ENCODE measurements around the gene SLC22A1. TPM values are rescaled to one million over a fixed set of nuclear protein-coding genes. Genes with fewer than 3 reads are reported as not detected.

SLC22A1 gene
- polyA plus RNA-seq, 1 donor from 2014 or later = 0.71 TPM

GRCh38 chr6:160178271-160178670 lies 56.7 kb downstream of the SLC22A1 start:
- Histone ChIP-seq H3K27ac (ENCODE audit: low read length) (no peak overlapping the region), H2AFZ (ENCODE audit: low read depth, low read length) (no peak overlapping the region)

GRCh38 chr6:160180706-160181105 lies 59.1 kb downstream of the SLC22A1 start:
- H4K20me1 ChIP-seq (ENCODE audit: insufficient read depth) = no peaks in the 10 kb centered on the region
- TF ChIP-seq MXI1 (conservative IDR thresholded peaks at IDR 0.05; ENCODE audit: poor library complexity, severe bottlenecking) (no peak), SMC3 (conservative IDR thresholded peaks at IDR 0.05; ENCODE audit: poor library complexity) (no peak), TAF1 (IDR thresholded peaks at IDR 0.05; ENCODE audit: low read depth) (no peak), RAD21 (conservative IDR thresholded peaks at IDR 0.05) (no peak), EZH2 (IDR thresholded peaks at IDR 0.05; ENCODE audit: borderline replicate concordance, insufficient read depth, low read length, poor library complexity, severe bottlenecking) (no peak), EP300 (conservative IDR thresholded peaks at IDR 0.05; ENCODE audit: poor library complexity, severe bottlenecking) (no peak), REST (IDR thresholded peaks at IDR 0.05; ENCODE audit: borderline replicate concordance) (no peak)

More at GRCh38 chr6:160178271-160178670, 56.7 kb downstream of the SLC22A1 start:
- H3K9me2 ChIP-seq (ENCODE audit: insufficient read depth, low read length) = no peaks in the 10 kb centered on the region
- no peaks in the 10 kb centered on the region for H3K36me3 ChIP-seq (ENCODE audit: insufficient read depth, low read length)
- no peaks in the 10 kb centered on the region for H3F3A ChIP-seq (ENCODE audit: insufficient read depth, low read length, poor library complexity, severe bottlenecking)
- no peak overlapping the region for H3K4me2 ChIP-seq (ENCODE audit: low read length)
- no peaks in the 10 kb centered on the region for H3K27me3 ChIP-seq (ENCODE audit: insufficient read depth, low read depth, low read length)
- H3K79me2 ChIP-seq (replicated peaks; ENCODE audit: insufficient read depth, low read length) = no peaks in the 10 kb centered on the region
- H3K9ac ChIP-seq (ENCODE audit: low read length) = no peak overlapping the region
- no peak overlapping the region for H3K4me3 ChIP-seq (ENCODE audit: low read length)
- no peaks in the 10 kb centered on the region for H3K9me3 ChIP-seq (ENCODE audit: low read length)
- TF ChIP-seq EP300 (conservative IDR thresholded peaks at IDR 0.05; ENCODE audit: poor library complexity, severe bottlenecking) (no peak), RAD21 (conservative IDR thresholded peaks at IDR 0.05) (no peak), REST (IDR thresholded peaks at IDR 0.05; ENCODE audit: borderline replicate concordance) (no peak), POLR2AphosphoS5 (IDR thresholded peaks at IDR 0.05) (no peak), SMC3 (conservative IDR thresholded peaks at IDR 0.05; ENCODE audit: poor library complexity) (no peak), CTCF (IDR thresholded peaks at IDR 0.05; ENCODE audit: poor library complexity, severe bottlenecking) (no peak), TAF1 (IDR thresholded peaks at IDR 0.05; ENCODE audit: low read depth) (no peak), EZH2 (IDR thresholded peaks at IDR 0.05; ENCODE audit: borderline replicate concordance, insufficient read depth, low read length, poor library complexity, severe bottlenecking) (no peak), MXI1 (conservative IDR thresholded peaks at IDR 0.05; ENCODE audit: poor library complexity, severe bottlenecking) (no peak)
- no peaks in the 10 kb centered on the region for H4K20me1 ChIP-seq (ENCODE audit: insufficient read depth)

More at GRCh38 chr6:160180706-160181105, 59.1 kb downstream of the SLC22A1 start:
- Histone ChIP-seq H3K36me3 (ENCODE audit: insufficient read depth, low read length) (no peaks in the 10 kb centered on the region), H3K9ac (ENCODE audit: low read length) (no peak overlapping the region), H3K79me2 (replicated peaks; ENCODE audit: insufficient read depth, low read length) (no peaks in the 10 kb centered on the region), H3K4me2 (ENCODE audit: low read length) (no peak overlapping the region), H3K9me2 (ENCODE audit: insufficient read depth, low read length) (no peaks in the 10 kb centered on the region), H3K9me3 (ENCODE audit: low read length) (no peaks in the 10 kb centered on the region), H3K27ac (ENCODE audit: low read length) (no peak overlapping the region), H3K4me3 (ENCODE audit: low read length) (no peak overlapping the region), H3F3A (ENCODE audit: insufficient read depth, low read length, poor library complexity, severe bottlenecking) (no peaks in the 10 kb centered on the region), H3K27me3 (ENCODE audit: insufficient read depth, low read depth, low read length) (no peaks in the 10 kb centered on the region), H2AFZ (ENCODE audit: low read depth, low read length) (no peak overlapping the region)
